ENCODE results near the gene SPRY2. TPM values are rescaled to one million over a fixed set of nuclear protein-coding genes. Genes with fewer than 3 reads are reported as not detected.

Gene SPRY2
- polyA plus RNA-seq, 1 donor from 2014 or later: 6.0 TPM

- Histone ChIP-seq H3K4me3 (ENCODE audit: low read length) (peak overlapping the region; percentile 92), H2AFZ (ENCODE audit: low read depth, low read length) (peak overlapping the region; percentile 56), H3K36me3 (ENCODE audit: insufficient read depth, low read length) (no peaks in the 10 kb centered on the region), H3K9me2 (ENCODE audit: insufficient read depth, low read length) (no peaks in the 10 kb centered on the region), H3K4me2 (ENCODE audit: low read length) (peak overlapping the region; percentile 48), H3K27ac (ENCODE audit: low read length) (peak overlapping the region; percentile 84), H3K9ac (ENCODE audit: low read length) (peak overlapping the region; percentile 81), H4K20me1 (ENCODE audit: insufficient read depth) (peaks cover 5% of the 10 kb centered on the region), H3F3A (ENCODE audit: insufficient read depth, low read length, poor library complexity, severe bottlenecking) (no peaks in the 10 kb centered on the region), H3K79me2 (replicated peaks; ENCODE audit: insufficient read depth, low read length) (peaks cover 24% of the 10 kb centered on the region), H3K27me3 (ENCODE audit: insufficient read depth, low read depth, low read length) (no peaks in the 10 kb centered on the region), H3K9me3 (ENCODE audit: low read length) (no peaks in the 10 kb centered on the region)
- TF ChIP-seq POLR2AphosphoS5 (IDR thresholded peaks at IDR 0.05): no peak
- TF ChIP-seq TAF1 (IDR thresholded peaks at IDR 0.05; ENCODE audit: low read depth): peak; percentile 8
- TF ChIP-seq CTCF (IDR thresholded peaks at IDR 0.05; ENCODE audit: poor library complexity, severe bottlenecking): peak; percentile 90
- peak; percentile 81 for TF ChIP-seq SMC3 (conservative IDR thresholded peaks at IDR 0.05; ENCODE audit: poor library complexity)
- TF ChIP-seq EP300 (conservative IDR thresholded peaks at IDR 0.05; ENCODE audit: poor library complexity, severe bottlenecking): no peak
- peak; percentile 72 for TF ChIP-seq RAD21 (conservative IDR thresholded peaks at IDR 0.05)
Measured at GRCh38 chr13:80342471-80343371, 1.8 kb upstream of the SPRY2 start.

GRCh38 chr13:80341756-80342370 lies 937 bp upstream of the SPRY2 start:
- Histone ChIP-seq H2AFZ (ENCODE audit: low read depth, low read length) (peak overlapping the region; percentile 36), H3K79me2 (replicated peaks; ENCODE audit: insufficient read depth, low read length) (peaks cover 32% of the 10 kb centered on the region), H3K9me3 (ENCODE audit: low read length) (no peaks in the 10 kb centered on the region), H4K20me1 (ENCODE audit: insufficient read depth) (peaks cover 9% of the 10 kb centered on the region), H3K9ac (ENCODE audit: low read length) (peak overlapping the region; percentile 81), H3K4me2 (ENCODE audit: low read length) (peak overlapping the region; percentile 77), H3F3A (ENCODE audit: insufficient read depth, low read length, poor library complexity, severe bottlenecking) (no peaks in the 10 kb centered on the region), H3K27ac (ENCODE audit: low read length) (peak overlapping the region; percentile 84), H3K36me3 (ENCODE audit: insufficient read depth, low read length) (peaks cover 4% of the 10 kb centered on the region), H3K27me3 (ENCODE audit: insufficient read depth, low read depth, low read length) (no peaks in the 10 kb centered on the region), H3K4me3 (ENCODE audit: low read length) (peak overlapping the region; percentile 92), H3K9me2 (ENCODE audit: insufficient read depth, low read length) (no peaks in the 10 kb centered on the region)
- no peak for TF ChIP-seq MXI1 (conservative IDR thresholded peaks at IDR 0.05; ENCODE audit: poor library complexity, severe bottlenecking)
- TF ChIP-seq CTCF (IDR thresholded peaks at IDR 0.05; ENCODE audit: poor library complexity, severe bottlenecking): no peak
- TF ChIP-seq EZH2 (IDR thresholded peaks at IDR 0.05; ENCODE audit: borderline replicate concordance, insufficient read depth, low read length, poor library complexity, severe bottlenecking): no peak
- no peak for TF ChIP-seq EP300 (conservative IDR thresholded peaks at IDR 0.05; ENCODE audit: poor library complexity, severe bottlenecking)
- TF ChIP-seq RAD21 (conservative IDR thresholded peaks at IDR 0.05): no peak
- TF ChIP-seq SMC3 (conservative IDR thresholded peaks at IDR 0.05; ENCODE audit: poor library complexity): no peak
- TF ChIP-seq POLR2AphosphoS5 (IDR thresholded peaks at IDR 0.05): no peak
- no peak for TF ChIP-seq TAF1 (IDR thresholded peaks at IDR 0.05; ENCODE audit: low read depth)
- TF ChIP-seq REST (IDR thresholded peaks at IDR 0.05; ENCODE audit: borderline replicate concordance): no peak
